Pulmonary artery endothelial cell (primary cell): ENCODE measurements around the gene PTPRA. TPM values are rescaled to one million over a fixed set of nuclear protein-coding genes. Genes with fewer than 3 reads are reported as not detected.

Source experiments
- DNase-seq: peaks from one replicate; pipeline ENCODE4 v3.0.0-alpha.2; 2011; ENCODE audit warnings: low read depth, low spot score
- total RNA-seq: library from RNA; depleted of rRNA; stranded (reverse); fragments of >200 nt; gene quantifications from 2 replicates; pipeline ENCODE4 v1.2.3, GENCODE V29; 2014

The PTPRA gene
- total RNA-seq, 1 donor from 2014 or later, result 29.1 TPM

DNA sequence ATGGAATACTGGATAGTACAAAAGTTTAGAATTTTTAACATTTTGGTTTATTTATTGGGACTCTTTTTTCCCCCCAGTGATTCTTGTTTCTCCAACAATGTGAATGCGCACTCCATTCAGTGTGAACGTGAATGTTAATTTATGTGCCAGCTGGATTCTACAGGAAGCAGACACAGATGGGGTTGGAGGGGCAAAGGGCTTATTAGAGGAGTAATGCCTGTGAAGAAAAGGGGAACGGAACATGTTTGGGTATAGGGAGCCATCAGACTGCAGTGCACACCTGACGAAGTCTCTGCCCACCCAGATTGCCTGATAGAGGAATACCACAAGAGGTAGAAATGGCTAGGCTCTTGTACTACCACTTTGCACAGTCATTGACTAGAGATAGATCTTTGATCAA lies 48.2 kb downstream of the PTPRA start:
- DNase-seq, result no peak

DNA sequence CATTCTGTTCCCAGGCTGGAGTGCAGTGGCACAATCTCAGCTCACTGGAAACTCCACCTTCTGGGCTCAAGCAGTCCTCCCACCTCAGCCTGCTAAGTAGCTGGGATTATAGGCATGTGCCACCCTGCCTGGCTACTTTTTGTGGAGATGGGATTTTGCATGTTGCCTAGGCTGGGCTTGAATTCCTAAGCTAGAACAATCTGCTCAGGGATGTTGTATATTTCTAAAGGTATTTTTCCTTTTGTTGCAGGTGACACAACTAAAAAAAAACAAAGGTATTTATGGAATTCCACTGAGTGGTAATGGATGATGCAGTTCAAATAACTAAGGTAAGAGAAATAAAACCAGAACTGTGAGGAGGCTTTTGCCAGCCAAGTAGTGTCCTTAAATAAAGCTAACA lies 49.7 kb downstream of the PTPRA start:
- DNase-seq, result no peak

DNA sequence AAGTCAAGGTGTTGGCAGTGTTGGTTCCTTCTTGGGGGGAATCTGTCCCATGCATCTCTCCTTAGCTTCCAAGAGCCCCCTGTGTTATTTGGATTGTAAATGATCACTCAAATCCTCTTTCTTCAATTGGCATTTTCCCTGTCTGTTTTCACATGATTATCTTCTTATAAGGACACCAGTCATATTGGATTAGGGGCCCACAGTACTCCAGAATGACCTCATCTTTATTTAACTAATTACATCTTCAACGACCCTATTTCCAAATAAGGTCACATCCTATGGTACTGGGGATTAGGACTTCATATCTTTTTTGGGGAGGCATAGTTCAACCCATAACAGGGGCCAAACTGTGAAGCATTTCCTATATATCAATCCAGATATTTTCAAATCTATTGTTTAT lies 57.3 kb downstream of the PTPRA start:
- DNase-seq, result no peak

DNA sequence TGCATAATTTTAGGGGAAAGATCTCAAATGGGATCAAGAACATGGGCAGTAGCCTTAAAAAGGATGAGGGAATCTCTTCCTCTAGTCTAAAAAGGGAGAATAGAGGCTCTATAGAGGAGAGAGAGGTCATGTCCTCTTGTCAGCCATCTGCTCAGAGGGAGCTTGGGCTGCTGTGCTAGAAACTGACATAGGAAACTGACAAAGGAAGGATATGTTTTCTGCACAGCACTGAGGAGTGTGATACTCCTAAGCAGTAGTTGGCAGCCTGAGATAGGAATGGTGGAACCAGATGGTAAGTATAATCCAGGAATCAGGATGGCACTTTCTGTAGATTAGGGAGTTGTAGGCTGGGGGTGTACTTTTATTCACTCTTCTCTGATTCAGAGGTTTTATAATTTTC lies 59.2 kb downstream of the PTPRA start:
- DNase-seq, result peak; percentile 11

DNA sequence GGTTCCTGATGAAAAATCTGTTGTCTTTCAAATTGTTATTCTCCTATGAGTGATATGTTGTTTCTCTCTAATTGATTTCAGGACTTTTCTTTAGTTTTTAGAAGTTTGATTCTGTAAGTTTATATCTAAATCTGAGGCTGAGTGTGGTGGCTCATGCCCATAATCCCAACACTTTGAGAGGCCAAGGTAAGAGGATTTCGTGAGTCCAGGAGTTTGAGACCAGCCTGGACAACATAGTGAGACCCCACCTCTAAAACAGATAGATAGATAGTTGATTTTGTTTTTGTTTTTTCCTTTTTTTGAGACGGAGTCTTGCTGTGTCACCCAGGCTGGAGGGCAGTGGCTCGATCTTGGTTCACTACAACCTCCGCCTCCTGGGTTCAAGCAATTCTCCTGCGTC lies 64.6 kb downstream of the PTPRA start:
- DNase-seq, result no peak

DNA sequence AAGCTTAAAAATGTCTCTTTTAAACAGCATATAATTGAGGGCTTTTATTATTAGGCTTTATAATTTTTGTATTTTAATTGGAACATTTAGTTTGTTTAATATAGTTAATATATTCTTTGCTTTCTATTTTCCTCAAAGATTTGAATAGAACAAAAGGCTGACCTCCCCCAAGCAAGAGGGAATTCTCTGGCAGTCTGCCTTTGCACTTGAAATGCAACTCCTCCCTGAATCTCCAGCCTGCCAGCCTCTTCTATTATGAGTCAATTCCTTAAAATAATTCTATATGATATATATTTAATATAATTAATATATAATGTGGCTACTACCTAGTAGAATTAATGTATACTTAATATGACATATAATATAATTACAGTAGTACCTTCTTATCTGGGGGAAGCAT lies 69.2 kb downstream of the PTPRA start:
- peak; percentile 17 for DNase-seq

DNA sequence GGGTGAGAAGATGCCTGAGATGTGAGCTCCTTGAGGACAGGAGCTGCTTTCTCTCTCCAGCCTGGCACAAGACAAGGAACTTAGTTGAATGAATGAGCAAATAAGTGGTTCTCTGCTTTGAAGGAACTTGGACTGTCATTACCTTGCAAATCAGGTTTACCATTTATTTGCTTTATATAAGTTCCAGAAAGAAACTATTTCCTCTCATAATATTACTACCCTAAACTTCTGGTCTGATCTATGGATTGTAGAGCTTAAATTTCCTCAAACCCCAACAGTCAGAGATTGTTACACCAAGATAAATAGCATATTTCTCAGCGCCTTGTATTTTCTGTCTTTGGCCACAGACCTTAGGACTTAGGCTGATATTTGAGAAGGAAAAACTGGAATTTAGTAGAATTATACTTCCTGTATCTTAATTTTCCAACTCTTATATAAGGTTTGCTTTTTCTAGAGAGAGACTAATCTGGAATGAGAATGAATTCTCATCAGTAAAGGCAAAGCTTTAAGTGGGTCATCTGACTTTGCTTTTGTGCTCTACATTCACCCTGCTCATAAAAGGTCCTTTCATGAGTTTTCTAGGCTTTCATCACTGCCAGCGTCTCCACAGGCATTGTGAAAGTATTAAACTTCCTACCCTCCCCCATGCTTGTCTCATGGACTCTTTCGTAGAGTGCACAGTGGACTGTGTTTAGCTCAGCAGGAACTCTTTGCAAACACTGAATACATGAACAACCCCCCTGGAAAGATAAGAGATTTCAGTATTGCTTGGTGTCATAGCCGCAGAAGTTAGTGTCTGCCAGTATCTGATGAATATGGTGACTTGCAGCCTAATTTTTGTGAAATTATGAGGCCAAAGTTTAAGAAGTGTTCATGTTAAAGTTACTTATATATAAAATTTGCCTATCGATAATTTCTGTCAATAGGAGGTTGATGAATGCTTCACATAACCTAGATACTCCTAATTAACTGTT lies 74.0 kb downstream of the PTPRA start:
- DNase-seq, result no peak

DNA sequence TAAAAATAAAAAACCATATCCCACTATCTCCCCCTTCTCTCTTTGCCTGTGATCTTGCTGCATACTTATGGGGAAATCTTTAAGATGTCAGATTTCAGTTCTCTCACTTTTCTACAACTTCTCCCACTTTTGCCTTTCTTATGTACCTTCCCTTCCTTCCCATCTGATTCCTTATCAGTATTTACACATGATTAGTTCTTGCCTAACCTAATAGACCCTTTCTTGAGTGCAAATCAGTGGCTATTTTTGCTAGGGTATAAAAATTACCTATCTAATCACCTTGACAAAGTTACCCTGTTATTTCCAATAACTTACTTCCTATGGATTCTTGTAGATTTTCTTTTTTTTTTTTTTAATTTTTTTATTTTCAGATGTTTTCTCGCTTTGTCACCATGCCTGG lies 75.7 kb downstream of the PTPRA start:
- DNase-seq, result no peak

DNA sequence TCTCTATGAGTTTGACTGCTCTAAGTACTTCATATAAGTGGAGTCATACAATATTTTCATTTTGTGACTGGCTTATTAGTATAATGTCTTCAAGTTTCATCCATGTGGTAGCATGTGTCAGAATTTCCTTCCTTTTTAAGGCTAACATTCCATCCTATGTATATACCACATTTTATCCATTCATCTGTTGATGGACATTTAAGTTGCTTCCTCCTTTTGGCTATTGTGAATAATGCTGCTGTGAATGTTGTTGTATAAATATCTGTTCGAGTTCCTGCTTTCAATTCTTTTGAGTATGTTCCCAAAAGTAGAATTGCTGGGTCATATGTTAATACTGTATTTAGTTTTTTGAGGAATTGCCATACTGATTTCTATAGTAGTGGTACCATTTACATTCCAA lies 79.5 kb downstream of the PTPRA start:
- no peak for DNase-seq

DNA sequence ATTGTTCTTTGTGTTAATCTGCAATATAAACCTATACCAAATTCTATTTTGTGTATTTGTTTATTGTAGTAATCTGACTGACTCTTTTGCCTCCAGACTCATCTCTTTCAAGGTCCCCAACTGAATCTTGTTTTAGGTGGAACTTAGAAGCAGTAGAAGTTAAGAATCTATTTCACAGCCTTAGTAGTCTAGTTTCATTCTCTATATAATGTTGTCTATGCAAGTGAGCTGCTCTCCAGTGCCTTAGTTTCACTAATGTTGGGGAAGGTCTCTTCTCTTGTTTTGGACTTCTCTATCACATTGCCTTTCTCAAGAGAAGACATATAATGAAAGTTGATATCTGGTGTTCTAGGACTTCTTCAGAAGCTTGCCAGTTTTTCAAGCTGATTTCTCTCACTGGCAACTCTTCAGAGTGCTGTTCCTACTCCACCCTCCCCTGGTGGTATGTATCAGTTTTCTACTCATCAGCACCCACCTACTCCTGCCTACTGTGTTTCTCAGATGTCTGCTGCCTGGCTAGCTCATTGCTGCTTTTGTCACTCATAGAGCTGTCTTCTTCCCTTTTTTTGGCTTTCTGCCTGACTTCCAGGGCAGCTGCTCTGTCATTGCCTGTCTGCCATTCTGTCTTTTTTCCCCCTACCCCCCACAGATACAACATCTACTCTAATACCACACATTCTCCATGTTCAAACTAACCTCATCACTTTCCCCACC lies 82.1 kb downstream of the PTPRA start:
- DNase-seq, result no peak

DNA sequence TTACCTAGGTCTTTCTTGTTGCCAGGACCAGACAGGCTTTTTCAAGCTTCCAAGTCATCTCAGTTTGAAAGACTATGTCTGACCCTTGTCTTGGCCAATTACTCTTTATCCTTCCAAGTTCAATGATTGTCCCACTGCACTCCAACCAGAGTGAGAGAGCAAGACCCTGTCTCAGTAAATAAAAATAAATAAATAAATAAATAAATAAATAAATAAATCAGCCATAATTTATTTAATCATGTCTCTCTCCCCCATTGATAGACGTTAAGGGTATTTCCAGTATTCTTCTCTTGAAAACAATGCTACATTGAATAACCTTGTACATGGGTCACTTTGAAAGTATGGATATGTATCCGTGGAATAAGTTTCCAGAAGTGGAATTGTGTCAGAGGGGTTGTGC lies 83.2 kb downstream of the PTPRA start:
- no peak for DNase-seq

DNA sequence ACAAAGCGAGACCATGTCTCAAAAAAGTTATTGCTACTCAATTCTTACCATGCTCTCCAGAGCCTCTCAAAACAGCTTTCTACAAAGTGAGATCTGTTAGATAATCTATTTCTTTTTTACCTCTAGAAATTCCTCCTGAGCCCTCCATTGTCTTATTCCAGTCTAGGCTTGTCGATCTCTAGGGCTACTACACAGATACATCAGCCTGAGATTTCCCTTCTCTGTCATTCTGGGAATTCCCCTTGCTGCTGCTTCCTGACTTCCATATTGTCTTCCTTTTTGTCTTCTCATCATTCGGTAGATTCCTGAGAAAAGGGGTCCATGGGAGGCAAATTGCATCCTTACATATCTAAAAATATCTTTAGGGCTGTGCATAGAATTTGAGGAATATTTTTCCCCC lies 94.6 kb downstream of the PTPRA start:
- DNase-seq, result no peak

DNA sequence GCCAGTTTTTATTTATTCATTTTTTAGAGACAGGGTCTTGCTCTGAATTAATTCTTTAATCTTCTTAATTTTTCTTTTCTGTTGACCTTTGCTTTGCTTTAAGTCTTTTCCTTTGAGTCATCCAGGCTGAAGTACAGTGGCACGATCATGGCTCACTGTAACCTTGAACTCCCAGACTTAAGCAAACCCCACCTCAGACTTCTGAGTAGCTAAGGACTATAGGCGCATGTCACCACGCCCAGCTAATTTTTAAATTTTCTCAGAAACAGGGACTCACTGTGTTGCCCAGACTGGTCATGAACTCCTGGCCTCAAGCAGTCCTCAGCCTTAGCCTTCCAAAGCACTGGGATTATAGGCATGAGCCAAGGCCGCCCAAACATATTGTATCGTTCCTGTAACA lies 98.8 kb downstream of the PTPRA start:
- DNase-seq, result no peak

DNA sequence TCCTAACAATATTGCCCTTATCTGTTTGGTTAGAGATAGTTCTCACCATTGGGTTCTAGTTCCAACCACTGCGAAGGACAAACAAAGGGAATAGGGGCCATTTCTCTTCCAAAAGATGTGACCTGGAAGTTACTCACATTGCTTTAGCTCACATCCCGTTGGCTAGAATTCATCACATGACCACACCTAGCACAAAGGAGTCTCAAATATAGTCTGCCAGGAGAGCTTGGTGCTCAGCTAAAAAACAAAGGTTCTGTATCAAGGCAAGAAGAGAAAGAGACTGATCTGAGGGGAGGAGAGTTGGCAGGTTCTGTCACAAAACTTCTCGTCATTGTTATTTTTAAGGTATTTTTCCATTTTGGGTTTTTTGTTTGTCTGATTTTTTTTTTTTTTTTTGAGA lies 100.3 kb downstream of the PTPRA start:
- DNase-seq, result no peak

DNA sequence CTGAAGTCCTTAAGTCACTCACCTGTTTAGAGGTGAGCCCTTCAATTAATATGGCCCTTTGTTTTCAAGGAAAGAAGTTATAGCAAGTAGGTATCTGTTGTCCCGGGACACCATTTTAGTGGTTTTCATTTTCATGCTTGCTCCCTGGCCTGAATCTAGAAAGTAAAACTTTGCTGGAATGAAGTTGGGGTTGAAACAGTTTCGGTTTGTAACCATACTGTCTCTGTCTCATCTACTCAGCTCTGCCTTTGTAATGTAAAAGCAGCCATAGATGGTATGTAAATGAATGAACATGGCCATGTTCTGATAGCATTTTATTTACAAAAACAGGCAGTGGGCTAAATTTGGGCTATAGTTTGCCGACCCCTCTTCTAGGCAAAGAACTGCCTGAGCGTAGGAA lies 105.2 kb downstream of the PTPRA start:
- DNase-seq, result no peak

DNA sequence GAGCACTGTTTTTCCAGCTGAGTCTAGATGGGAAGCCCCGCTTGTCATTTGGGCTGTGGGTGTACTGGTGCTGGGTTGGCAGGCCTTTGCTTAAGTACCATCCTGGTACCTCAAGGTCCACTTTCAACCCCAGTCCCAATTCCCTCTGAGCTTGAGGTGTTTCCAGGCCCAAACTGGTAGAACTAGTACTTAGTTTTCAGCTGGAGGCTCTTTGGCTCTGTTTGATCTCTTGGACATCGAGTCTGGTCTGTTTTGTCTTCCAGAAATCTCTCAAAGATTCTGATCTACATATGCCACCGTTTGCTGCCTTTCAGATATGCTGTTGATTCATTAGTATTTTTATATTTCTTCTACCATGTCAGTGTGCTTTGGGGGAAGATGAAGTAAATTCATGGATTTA lies 108.4 kb downstream of the PTPRA start:
- no peak for DNase-seq

DNA sequence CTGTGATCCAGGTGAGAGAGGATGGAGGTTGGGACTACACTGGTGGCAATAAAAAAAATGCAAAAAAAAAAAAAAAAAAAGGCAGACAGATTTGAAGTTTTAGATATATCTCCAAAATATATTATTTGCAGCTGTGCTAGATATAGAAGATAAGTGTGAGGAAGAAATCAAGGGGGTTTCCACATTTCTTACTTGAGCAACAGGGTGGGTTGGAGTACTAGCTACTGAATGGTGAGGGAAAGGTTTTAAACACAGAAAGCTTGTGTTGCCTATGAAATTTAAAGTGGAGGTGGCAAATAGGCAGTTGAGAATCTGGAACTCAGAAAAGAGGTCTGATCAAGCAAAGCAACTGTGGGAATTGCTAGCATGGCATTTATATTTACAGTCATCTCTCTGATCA lies 110.2 kb downstream of the PTPRA start:
- no peak for DNase-seq

DNA sequence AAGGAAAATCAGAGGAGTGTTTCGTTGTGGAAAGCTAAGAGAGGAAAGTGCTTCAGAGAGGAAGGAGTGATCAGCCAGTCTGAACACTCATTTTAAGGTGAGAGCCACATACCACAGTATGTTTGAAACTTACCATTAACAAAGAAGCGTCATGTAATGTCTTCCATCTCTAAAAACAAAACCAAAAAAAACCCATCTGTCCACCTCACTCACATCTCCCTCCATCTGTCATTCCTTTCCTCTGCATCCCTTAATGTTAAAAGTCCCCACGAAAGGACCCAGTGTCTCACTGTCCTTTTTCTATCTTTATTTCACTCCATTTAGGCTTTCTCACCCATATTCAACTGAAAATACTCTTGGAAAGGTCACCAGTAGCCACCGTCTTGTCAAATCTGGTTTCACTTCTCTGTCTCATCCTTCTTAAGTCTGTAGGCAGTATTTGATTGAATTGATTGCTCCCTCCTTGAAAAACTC lies 110.8 kb downstream of the PTPRA start:
- DNase-seq, result no peak

DNA sequence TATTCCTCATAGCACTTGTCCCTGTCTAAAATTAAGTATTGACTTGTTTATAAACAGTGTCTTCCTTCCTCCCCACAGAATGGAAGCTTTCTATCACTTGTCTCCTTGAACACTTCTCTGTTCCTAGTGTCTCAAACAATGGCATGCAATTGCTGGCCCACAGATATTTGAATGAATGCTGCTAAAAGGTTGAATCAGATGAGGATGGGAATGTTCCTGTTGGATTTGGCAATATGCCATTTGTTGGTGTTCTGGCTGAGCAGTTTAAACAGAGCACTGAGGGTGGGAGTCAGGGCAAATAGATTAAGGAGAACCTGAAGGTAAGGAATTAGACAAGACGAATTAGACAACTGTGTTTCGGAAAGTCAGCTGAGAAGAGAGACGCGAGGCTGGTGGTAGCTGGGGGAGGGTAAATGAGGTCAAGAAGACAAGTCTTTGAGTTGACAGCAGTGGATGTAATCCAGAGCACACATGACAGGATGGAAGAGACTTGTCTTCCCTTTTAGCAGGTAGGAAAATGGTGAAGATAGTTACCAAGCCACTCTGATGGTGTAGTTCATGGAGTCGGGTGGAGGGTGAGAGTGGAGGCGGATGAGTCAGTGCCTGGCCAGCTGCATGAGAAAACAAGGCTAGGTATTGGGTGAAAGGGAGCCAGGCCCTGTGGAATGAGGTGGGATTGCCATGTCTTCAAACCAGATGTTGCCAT lies 111.8 kb downstream of the PTPRA start:
- no peak for DNase-seq

DNA sequence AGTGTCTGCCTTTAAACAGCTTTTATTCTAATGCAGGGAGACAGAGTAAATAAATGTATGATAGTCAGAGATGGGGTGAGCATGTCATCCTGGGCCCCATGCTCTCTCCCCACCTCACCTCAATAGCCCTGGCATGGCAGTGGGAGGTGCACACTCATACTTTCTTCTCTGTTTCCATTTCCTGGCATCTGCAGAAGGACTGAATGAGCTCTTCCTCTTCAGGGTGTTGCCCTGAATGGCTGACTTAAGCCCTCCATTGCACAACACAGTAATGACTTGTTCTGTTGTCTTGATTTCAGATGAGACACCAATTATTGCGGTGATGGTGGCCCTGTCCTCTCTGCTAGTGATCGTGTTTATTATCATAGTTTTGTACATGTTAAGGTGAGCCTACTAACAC lies 113.2 kb downstream of the PTPRA start:
- no peak for DNase-seq

DNA sequence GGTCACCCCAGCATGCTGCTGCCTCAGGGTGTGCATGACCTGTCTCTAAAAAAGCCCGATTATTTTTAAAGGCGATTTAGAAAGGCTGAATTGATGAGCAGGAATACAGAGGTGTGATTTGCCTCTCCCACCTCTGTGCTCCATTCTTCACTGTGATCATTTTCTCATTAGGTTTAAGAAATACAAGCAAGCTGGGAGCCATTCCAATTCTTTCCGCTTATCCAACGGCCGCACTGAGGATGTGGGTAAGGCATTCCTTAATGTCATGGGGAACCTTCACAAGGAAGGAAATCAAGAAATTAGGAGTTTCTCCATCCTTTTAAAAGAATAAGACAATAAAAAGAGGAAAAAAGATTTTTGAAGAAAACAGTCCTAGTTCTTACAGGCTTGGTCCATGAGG lies 114.6 kb downstream of the PTPRA start:
- no peak for DNase-seq

DNA sequence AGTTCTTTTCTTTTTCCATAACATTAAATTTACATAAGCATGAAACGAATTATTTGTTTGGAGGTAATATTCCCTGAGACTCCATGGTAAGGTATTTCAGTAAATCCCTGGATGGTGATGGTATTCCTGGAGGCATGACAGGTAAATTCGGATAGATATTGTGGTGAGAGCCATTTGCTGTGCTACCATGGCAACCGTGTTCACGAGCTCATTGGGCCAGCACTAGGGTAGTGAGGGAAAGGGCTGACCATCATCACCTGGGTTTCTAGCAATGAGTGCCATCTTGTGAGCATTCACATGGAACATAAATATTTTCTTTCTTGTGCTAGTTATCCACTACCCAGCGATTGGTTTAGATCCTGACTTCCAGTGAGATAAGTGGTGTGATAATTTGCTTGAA lies 118.3 kb downstream of the PTPRA start:
- no peak for DNase-seq
